Stimulated activated CD4-positive, alpha-beta T cell treated with anti-CD3 and anti-CD28 coated beads, Interleukin-2, amount 100 ng/mL, for 48 hours (primary cell): ENCODE results near the gene FBXL13.
"Not testable (repeated sequence)": the region's sequence is repeated elsewhere in the genome, so short reads cannot be mapped to it uniquely, and the experiment has no call there.

Source experiments
- DNase-seq, 2 donors: peaks; one replicate each; pipeline ENCODE4 v3.0.0-alpha.2; 2020

Gene FBXL13

GRCh38 chr7:102933763-102934162, 140.8 kb downstream of the FBXL13 start:
- DNase-seq, result no peak

- DNase-seq, result no peak
Observed at GRCh38 chr7:102931757-102932156, 142.8 kb downstream of the FBXL13 start.

GRCh38 chr7:102927312-102927933, 147.2 kb downstream of the FBXL13 start:
- no peak for DNase-seq

GRCh38 chr7:102926783-102927140, 147.8 kb downstream of the FBXL13 start:
- no peak for DNase-seq

- no peak for DNase-seq
Observed at GRCh38 chr7:102925976-102926782, 148.4 kb downstream of the FBXL13 start.

- DNase-seq, result no peak
Observed at GRCh38 chr7:102918845-102919244, 155.8 kb downstream of the FBXL13 start.

- DNase-seq, result no peak
Observed at GRCh38 chr7:102917436-102918353, 156.9 kb downstream of the FBXL13 start.

- no peak for DNase-seq
Observed at GRCh38 chr7:102916881-102917280, 157.7 kb downstream of the FBXL13 start.

- no peak for DNase-seq
Observed at GRCh38 chr7:102916426-102916825, 158.2 kb downstream of the FBXL13 start.

GRCh38 chr7:102914585-102914984, 160.0 kb downstream of the FBXL13 start:
- no peak for DNase-seq

- no peak for DNase-seq
Observed at GRCh38 chr7:102913826-102914225, 160.8 kb downstream of the FBXL13 start.

- no peak for DNase-seq
Observed at GRCh38 chr7:102912742-102913141, 161.9 kb downstream of the FBXL13 start, which contains the start of gene LRRC17. Gene LRRC17, plus strand, starts transcription at chr7:102913000. Its CDS starts 20,914 bp downstream, at chr7:102933914.

GRCh38 chr7:102908676-102909075, 165.9 kb downstream of the FBXL13 start:
- DNase-seq, result no peak

GRCh38 chr7:102903576-102903975, 171.0 kb downstream of the FBXL13 start:
- DNase-seq, result not testable (repeated sequence)

- DNase-seq, result not testable (repeated sequence)
Observed at GRCh38 chr7:102902052-102902451, 172.5 kb downstream of the FBXL13 start.

- no peak for DNase-seq
Observed at GRCh38 chr7:102898532-102898859, 176.1 kb downstream of the FBXL13 start.

- DNase-seq, result no peak
Observed at GRCh38 chr7:102897856-102898531, 176.6 kb downstream of the FBXL13 start.

GRCh38 chr7:102897211-102897631, 177.4 kb downstream of the FBXL13 start:
- DNase-seq, result no peak

GRCh38 chr7:102896585-102896984, 178.0 kb downstream of the FBXL13 start:
- no peak for DNase-seq

- no peak for DNase-seq
Observed at GRCh38 chr7:102895602-102896001, 179.0 kb downstream of the FBXL13 start.

- DNase-seq, result no peak
Observed at GRCh38 chr7:102892631-102893278, 181.8 kb downstream of the FBXL13 start.

GRCh38 chr7:102891693-102892261, 182.8 kb downstream of the FBXL13 start:
- no peak for DNase-seq
